HG03039 (cell line): ENCODE data around the gene LRRC28.

Source experiments
- ATAC-seq: cut with Tn5 transposase; IDR thresholded peaks from one replicate; pipeline ENCODE4 v1.9.1; 2021; ENCODE audit warnings: mild to moderate bottlenecking, moderate library complexity; ENCODE audit not compliant: unreplicated experiment

Gene LRRC28

GRCh38 chr15:99248000-99248715, 3.1 kb upstream of the LRRC28 start:
- no peak for ATAC-seq

DNA sequence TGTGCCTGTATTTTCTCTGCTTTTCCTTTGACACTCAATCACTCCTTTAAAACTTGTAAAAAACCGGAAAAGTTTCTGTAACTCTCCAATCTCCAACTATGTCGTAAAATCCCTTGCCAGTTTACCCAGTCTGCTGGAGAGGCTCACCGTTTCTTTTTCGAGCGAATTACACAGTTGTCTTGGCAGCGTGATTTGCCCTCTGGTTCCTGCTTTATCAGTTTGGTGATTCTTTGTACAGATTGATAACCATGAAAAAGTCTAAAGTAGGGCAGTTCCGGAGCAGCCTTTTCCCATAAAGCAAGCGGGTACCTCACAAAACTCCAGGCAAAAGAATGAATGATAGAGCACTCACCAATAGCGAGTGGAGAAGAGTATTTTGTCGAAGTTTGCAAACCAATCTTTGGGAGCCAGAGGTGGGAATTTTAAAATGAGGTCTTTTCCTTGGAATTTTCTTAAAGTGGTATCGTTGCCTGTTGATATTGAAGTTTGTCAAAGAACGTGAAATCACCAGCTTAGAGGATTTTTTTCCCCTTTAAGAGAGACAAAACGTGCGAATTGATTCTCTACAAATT, 1.9 kb upstream of the LRRC28 start, which contains the start of gene TTC23:
TSS of gene TTC23 (minus strand) at position 312 of the 572 bp plus-strand sequence. CDS start 20,869 bp downstream, outside the sequence.
- ATAC-seq: no peak

DNA sequence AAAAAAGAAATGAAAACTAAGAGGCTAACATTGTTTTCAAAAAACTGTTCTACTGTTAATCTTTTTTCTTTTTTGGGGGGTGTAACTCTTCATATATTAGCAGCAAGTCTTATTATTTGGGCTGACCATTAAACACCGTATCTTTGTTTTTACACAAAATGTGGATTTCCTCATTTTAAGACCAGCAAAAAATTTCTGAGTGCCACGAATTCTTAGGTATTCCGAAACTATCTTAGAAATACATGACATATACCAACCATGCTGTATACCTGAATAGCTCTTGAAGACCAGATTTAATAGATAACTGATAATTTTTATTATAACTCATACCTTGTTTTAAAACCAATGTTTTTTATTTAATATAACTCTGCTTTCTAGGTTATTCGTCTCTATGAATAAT, 1.3 kb upstream of the LRRC28 start:
- no peak for ATAC-seq

DNA sequence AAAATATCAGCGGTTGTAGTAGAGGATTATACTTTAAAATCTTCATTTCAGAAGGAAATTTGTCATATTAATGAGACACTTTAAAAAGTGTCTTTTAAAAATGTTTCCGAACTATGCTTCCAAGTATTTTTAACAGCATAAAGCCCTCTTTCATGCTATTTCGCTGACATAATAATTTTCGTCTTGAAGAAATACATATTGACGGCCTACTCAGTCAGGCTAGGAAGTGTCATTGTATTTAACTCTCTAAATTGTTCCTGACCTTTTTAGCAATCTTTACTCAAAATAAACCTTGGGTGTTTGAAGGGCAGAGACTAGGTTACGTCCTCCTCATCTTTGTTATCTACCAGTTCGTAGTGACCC, 806 bp upstream of the LRRC28 start:
- ATAC-seq: no peak

DNA sequence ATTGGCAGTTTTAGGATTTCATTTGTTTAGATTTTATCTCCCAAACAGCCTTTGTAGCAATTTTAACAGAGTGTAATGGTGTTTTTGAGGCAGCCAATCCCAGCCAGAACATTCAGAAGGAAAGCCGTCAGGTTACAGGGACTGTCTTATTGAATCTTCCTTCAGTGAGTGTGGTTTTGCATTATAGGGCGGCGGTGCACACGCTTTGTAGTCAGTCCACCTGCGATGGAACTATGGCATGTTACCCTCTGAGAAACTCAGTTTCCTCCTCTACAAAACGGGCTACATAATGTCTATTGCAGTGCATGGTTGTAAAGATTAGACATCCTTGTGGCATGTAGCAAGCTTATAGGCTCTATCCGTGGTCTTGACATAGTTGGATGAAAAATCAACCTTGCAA, 1.0 kb downstream of the LRRC28 start:
- ATAC-seq: no peak

GRCh38 chr15:99253381-99254090, 2.3 kb downstream of the LRRC28 start:
- ATAC-seq: no peak

GRCh38 chr15:99257107-99257750, 5.9 kb downstream of the LRRC28 start:
- no peak for ATAC-seq

DNA sequence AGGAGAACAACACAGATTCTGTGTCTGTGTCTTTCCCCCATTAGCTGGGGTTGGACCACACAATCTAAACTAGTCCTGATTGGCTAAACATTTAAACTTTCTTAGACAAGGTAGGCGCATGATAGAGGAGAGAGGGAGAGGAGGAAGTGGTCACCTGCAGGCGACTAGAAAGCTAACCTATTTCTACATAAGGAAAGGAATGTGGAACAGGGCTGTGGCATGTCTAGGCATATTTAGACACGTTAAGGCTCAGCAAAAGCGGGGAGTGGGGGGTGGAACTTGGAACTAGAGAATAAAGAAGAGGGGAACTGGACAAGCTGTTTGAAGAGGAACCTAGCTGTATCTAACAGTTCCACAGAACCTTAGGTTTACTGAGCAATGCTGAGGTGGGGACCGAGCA, 12.8 kb downstream of the LRRC28 start:
- no peak for ATAC-seq

DNA sequence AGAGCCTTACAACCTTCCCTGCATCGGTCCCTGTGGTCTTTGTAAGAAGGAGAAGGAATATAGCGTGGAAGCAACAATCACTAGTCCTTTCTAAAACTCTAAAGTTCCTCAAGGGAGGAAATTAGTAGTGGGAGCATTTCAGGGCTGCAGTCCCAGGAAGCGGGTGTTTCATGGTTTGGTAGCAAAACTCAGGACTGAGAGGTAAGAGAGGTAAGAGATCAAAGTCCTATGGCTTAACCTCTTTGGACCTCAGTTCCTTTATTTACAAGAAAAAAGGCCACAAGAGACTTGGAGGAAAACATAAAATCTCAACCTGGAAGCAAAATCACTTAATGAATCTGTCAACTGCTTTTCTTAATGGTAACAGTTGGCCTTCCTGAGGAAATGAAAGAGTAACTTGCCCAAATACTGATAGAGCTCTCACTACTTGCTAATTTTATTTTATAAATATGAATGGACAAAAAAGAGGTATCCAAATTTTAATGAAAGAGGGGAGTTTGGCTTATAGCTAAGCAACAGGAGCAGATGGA, 14.3 kb downstream of the LRRC28 start:
- no peak for ATAC-seq

DNA sequence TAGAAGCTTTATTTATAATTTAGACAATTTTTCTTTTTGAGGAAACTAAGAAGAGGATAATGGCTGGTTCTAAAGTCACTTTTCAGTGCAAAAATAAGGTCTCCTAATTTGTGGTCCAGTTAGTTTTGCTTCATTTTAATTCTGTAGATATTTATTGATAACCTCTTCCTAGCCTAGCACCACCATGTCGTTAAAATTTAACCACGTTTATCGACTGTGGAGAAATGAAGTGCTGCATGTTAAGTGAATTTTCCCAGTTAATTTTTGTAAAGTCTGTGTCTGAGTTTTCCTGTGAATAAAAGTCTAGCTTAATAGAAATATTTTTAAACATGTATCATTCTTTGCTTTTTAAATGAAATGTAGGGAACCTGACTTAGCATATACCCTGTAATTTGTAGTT, 16.7 kb downstream of the LRRC28 start:
- ATAC-seq: no peak

DNA sequence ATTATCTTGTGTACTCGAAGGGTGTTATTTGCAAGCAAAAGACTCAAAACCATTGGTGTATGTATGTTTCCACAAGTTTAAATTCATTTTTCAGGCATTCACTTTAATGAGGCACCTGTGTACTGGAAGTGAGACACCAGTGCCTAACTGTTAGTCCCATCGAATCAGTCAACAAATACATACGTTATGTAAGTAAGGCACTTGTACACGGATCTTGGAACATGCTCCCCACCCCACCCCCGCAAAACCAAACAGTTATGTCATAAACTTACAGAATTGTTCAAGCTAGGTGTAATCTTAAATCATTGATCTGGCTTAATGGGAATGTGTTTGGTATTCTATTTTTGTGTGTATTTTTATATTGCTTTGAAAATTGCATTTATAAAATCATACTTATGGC, 17.1 kb downstream of the LRRC28 start:
- no peak for ATAC-seq

DNA sequence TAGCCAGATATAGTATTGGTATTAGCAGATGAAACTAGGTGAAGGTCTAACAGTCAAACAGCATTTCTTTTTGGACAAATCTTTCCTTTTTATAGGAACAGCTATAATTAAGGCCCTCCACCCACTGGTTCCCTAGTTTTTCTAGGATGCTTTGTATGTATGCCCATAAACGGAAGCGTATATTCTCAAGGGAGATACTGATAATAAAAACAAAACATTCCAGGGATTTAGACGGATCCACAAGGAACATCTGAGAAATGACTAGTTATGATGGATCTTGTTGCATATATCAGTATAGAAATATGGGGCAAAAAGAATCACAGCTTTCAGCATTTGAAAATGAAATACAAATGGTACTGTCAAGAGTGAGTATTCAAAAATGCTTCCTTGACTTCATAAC, 22.5 kb downstream of the LRRC28 start:
- no peak for ATAC-seq

DNA sequence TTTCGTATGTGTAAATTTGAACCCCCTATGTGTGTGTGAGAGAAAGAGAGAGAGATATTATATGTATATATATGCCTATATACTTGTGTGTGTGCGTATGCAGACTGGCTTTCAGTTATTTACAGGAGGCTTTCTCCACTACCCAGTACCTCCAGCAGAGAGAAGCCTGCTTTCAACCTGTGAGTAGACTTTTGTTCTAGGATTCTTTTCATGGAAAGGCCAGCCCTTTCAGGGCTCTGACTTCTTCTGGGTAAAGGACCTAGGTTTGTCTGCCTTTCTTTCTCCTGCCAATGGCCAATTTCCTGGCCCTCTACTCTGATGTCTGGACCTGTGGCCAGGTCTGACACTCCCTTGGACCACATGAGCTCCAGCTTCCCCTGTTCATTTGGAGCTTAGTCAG, 23.8 kb downstream of the LRRC28 start:
- ATAC-seq: no peak

GRCh38 chr15:99275525-99276128, 24.3 kb downstream of the LRRC28 start:
- ATAC-seq: no peak

GRCh38 chr15:99279290-99279689, 28.0 kb downstream of the LRRC28 start:
- no peak for ATAC-seq

DNA sequence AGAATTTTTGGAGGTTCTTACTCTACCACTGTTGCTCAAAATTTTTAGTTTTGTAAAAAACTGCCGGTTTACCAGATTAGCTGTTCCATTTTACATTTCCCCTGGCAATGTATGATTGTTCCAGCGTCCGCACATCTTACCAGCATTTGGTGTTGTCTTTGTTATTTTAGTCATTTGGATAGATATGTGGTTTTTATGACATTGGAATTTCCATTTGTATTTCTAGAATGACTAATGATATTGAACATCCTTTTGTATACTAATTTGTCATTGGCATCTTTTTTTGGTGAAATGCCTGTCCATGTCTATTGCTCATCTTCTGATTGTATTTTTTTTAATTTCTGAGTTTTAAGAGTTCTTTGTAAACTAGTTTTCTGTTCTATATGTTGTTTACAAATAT, 28.5 kb downstream of the LRRC28 start:
- no peak for ATAC-seq

DNA sequence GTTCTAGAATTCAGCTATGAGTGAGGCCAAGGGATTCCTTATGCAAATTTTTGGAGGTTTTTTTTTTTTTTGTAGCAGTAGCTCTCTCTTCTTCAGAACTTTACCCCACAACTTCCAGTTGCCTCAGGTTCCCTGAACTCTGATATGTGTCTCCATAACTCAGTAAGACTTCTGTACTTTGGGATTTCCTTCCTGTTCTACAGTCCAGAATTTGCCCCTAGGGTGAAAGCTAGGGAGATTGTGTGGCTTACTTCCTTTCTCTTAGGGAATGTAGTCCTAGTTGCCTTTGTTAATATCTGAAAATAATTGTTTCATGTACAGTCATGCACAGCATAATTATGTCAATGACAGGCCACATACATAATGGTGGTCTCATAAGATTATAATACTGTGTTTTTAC, 30.8 kb downstream of the LRRC28 start:
- no peak for ATAC-seq

DNA sequence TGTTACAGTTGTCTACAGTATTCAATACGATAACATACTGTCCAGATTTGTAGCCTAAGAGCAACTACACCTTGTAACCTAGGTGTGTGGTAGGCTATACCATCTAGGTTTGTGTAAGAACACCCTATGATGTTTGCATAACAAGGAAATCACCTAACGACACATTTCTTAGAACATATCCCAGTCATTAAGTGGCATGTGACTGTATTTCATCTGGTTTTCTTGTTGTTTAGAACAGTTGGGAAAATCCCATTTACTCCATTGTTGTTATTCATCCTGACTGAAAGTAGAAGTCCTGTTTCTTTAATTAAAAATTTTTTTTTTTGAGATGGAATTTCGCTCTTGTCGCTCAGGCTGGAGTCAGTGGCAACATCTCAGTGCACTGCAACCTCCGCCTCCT, 31.3 kb downstream of the LRRC28 start:
- no peak for ATAC-seq

DNA sequence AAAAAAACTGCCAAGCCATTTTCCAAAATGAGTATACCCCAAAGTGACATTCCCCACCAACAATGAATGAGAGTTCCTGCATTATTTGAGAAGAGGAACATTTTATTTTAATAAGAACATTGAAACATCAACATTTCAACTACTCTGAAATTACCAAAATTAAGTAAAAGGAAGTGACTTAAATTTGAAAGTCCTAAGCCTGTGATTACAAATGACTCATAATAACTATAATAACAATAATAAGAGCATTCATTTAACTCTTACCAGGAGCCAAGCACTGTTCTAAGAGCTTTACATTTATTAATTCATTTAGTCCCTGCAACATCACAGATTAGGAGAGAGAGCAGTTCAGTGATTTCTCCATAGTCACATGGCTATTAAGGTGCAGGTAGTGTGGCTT, 32.4 kb downstream of the LRRC28 start:
- no peak for ATAC-seq

DNA sequence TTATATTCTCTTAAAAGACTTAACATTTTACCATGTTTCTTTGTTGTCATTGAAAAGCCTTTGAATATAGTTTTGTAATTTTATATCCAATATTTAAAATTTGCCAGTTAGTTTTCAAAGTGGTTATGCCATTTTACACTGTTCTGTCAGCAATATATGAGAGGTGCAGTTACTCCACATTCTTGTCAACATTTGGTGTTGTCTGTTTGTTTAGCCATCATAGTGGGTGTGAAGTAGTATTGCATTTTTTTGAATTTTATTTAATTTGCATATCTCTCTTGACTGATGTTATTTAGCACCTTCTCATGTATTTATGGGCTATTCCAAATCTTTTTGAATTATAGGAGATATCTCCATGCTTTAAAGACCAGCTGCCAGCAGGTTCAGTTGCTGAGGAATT, 40.4 kb downstream of the LRRC28 start:
- ATAC-seq: no peak

DNA sequence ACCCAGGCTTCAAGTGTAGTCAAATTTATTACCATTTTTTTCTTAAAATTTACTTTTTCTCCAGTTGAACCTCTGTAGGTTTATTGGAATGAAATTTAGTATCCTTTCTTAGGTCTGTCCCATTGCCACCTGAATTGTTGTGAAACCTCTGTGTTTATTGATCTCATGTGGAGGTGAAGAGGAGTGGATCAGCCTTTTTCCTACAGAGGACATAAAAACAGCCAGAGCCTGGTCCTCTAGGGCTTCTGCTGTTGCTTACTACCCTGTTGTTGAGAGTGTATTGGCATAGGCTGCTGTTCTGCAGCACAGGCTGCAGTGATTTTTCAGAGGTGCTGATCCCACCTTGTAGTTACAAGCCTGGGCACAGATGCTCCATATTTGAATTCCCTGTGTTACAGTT, 44.6 kb downstream of the LRRC28 start:
- no peak for ATAC-seq
